ENCODE results near the gene KSR2. TPM values are rescaled to one million over a fixed set of nuclear protein-coding genes. Genes with fewer than 3 reads are reported as not detected.
"Not testable (repeated sequence)": the region's sequence is repeated elsewhere in the genome, so short reads cannot be mapped to it uniquely, and the experiment has no call there.

KSR2 gene
- total RNA-seq, 2 experiments from 2014 or later, result 0.14 to 0.16 TPM

DNA sequence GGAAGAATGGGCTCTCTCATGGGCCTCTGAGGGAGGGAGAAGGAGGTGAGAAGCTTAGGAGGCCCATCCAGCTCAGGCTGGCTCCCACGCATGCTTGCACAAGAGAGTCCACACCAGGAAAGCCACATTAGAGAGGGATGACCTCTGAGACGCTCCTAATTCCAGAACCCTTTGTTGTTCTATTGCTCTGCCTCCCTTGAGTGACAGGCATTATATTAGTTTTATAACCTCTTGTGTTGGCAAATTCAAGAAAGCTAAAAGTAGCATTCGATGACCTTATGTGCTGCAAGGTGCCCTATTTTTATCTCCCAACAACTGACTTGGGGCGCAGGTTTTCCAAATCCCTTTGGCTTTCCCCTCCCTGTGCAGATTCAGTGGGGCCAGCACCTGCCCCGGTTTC is 190.1 kb downstream of the KSR2 start:
- CTCF ChIA-PET, result no interaction called here
- POLR2A ChIA-PET, result no interaction called here
- Mint-ChIP-seq H3K36me3 (ENCODE audit: low read depth) (no peaks in the 10 kb centered on the region), H3K4me1 (no peaks in the 10 kb centered on the region), H3K9me3 (ENCODE audit: low read depth) (no peaks in the 10 kb centered on the region), H3K27me3 (peaks cover 6% of the 10 kb centered on the region), H3K27ac (no peak overlapping the region), H3K4me3 (no peak overlapping the region)
- DNase-seq (no peak), ATAC-seq (no peak)
- intact Hi-C loops (cut with DNase I, micrococcal nuclease), result no loop called here

DNA sequence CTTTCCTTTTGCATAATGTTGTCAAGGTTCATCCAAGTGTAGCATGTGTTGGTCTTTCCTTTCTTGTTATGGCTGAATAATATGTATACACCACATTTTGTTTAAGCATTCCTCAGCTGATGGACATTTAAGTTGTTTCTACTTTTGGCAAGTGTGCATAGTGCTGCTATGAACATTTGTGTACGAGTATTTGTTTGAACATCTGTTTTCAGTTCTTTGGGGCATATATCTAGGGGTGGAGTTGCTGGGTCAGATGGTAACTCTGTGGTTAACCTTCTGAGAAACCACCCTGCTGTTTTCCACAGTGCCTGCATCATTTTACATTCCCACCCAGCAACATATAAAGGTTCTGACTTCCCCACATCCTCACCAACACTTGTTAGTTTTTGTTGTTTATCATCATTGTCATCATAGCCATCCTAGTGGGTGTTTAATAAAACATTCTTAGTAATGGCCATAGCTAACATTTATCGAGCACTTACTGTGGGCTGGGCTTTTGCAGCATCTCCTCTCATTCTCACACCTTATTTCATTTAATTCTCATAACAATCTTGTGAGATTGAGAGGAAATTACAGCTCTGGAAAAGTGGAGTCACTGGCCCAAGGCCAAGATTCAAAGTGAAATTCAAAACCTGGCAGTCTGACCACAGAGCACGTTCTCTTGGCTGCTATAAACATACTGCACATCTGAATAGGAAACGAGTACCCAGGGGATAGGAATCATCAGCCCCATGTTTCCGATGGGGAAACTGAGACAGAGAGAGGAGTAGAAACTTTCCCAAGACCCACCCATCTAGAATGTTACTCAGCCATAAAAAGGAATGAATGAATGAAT is 193.6 kb downstream of the KSR2 start:
- Mint-ChIP-seq H3K4me3 (no peak overlapping the region), H3K27ac (no peak overlapping the region), H3K36me3 (ENCODE audit: low read depth) (no peaks in the 10 kb centered on the region), H3K4me1 (no peaks in the 10 kb centered on the region), H3K9me3 (ENCODE audit: low read depth) (no peaks in the 10 kb centered on the region), H3K27me3 (peaks cover 6% of the 10 kb centered on the region)
- ChIA-PET CTCF (no interaction called here), POLR2A (no interaction called here)
- no peak for ATAC-seq
- peak; percentile 8 for DNase-seq
- intact Hi-C loops (cut with DNase I, micrococcal nuclease), result no loop called here

DNA sequence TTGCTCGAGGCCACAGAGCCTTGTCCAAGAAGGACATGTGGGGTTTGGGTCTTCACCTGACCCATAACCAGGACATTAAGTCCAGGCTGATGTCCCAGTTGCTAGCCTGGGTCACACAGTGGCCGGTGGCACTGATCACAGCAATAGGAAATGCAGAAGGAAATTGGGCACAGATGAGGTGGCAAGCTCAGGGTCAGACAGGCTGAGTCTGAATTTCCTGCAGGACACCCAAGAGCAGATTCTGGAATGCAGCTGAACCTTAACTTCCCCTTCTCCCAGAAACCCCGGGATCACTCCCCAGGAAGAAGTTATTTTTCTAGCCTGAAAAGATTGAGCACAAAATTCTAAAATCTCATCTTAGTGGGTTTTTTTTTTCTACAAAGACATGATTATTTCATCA is 199.9 kb downstream of the KSR2 start:
- intact Hi-C loops (cut with DNase I, micrococcal nuclease), result no loop called here
- H3K9me3 Mint-ChIP-seq (ENCODE audit: low read depth), result peaks cover 12% of the 10 kb centered on the region
- no peak overlapping the region for H3K4me3 Mint-ChIP-seq
- ChIA-PET CTCF (no interaction called here), POLR2A (no interaction called here)
- no peak for DNase-seq
- H3K27ac Mint-ChIP-seq, result no peak overlapping the region
- H3K4me1 Mint-ChIP-seq, result no peaks in the 10 kb centered on the region
- no peaks in the 10 kb centered on the region for H3K36me3 Mint-ChIP-seq (ENCODE audit: low read depth)
- no peak for ATAC-seq
- no peaks in the 10 kb centered on the region for H3K27me3 Mint-ChIP-seq

DNA sequence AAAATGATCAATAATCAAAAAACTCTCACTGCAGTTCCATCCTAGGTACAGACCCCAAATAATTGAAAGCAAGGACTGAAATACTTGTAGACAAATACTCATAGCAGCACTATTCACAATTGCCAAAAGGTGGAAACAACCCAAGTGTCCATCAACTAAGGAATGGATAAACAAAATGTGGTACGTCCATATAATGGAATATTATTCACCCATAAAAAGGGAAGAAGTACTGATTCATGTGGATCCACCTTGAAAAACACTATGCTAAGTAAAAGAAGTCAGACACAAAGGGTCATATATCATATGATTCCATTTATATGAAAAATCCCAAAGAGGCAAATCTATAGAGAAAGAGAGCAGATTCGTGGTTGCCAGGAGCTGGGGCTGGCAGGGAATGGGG is 202.8 kb downstream of the KSR2 start:
- intact Hi-C loops (cut with DNase I, micrococcal nuclease), result no loop called here
- H3K27me3 Mint-ChIP-seq, result peaks cover 2% of the 10 kb centered on the region
- ChIA-PET POLR2A (no interaction called here), CTCF (interaction anchor here (1.9 kb wide), 1 partner anchor 91 kb away, joined by 4 read pairs; no protein-coding TSS in a partner anchor)
- H3K36me3 Mint-ChIP-seq (ENCODE audit: low read depth), result no peaks in the 10 kb centered on the region
- ATAC-seq, result no peak
- no peak for DNase-seq
- H3K4me3 Mint-ChIP-seq, result no peak overlapping the region
- H3K9me3 Mint-ChIP-seq (ENCODE audit: low read depth), result peaks cover 14% of the 10 kb centered on the region
- no peaks in the 10 kb centered on the region for H3K4me1 Mint-ChIP-seq
- H3K27ac Mint-ChIP-seq, result no peak overlapping the region

DNA sequence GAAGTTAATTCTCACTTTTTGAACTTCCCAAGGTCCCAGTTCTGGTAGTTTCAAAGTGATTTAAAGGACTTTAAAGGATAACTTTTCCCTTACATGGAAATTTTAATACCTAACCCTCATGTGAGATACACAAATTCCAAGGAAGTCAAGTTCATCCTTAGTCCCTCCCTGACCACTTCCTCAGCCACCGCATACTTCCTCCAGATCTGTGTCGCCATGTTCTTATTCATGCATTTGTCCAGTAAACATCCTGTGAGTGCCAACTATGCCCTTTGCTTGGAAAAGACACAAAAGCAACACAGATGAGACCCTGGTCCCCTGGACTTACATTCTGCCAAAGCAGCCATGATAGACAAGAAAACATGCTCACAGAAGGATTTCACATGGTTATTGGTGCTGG is 206.6 kb downstream of the KSR2 start:
- Mint-ChIP-seq H3K4me1 (no peaks in the 10 kb centered on the region), H3K4me3 (no peak overlapping the region), H3K9me3 (ENCODE audit: low read depth) (peaks cover 14% of the 10 kb centered on the region), H3K27ac (no peak overlapping the region), H3K27me3 (peaks cover 2% of the 10 kb centered on the region), H3K36me3 (ENCODE audit: low read depth) (no peaks in the 10 kb centered on the region)
- CTCF ChIA-PET, result no interaction called here
- DNase-seq, result no peak
- intact Hi-C loops (cut with DNase I, micrococcal nuclease), result no loop called here
- ATAC-seq, result no peak
- POLR2A ChIA-PET, result no interaction called here

DNA sequence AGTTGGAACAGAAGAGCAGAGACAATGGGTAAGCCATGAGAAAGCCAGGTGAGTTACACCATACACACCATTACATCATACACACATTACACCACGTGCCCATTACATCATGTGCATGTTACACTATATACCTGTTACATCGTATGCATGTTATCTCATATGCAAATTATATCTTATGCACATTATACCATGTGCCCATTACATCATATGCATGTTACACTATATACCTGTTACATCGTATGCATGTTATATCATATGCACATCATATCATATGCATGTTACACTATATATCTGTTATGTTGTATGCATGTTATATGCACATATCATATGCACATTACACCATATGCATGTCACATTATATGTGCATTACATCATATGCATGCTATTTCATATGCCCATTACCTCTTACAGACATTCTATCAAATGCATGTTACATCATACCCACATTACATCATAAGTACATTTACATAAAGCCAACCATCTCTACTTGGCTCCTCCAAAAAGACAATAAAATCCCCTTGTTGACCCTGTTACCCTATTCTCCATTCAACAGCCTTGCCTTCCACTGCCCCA is 207.2 kb downstream of the KSR2 start:
- intact Hi-C loops (cut with DNase I, micrococcal nuclease), result no loop called here
- peaks cover 2% of the 10 kb centered on the region for H3K27me3 Mint-ChIP-seq
- CTCF ChIA-PET, result no interaction called here
- peaks cover 14% of the 10 kb centered on the region for H3K9me3 Mint-ChIP-seq (ENCODE audit: low read depth)
- H3K4me3 Mint-ChIP-seq, result no peak overlapping the region
- POLR2A ChIA-PET, result no interaction called here
- no peaks in the 10 kb centered on the region for H3K36me3 Mint-ChIP-seq (ENCODE audit: low read depth)
- ATAC-seq (no peak), DNase-seq (no peak)
- H3K27ac Mint-ChIP-seq, result no peak overlapping the region
- H3K4me1 Mint-ChIP-seq, result no peaks in the 10 kb centered on the region

DNA sequence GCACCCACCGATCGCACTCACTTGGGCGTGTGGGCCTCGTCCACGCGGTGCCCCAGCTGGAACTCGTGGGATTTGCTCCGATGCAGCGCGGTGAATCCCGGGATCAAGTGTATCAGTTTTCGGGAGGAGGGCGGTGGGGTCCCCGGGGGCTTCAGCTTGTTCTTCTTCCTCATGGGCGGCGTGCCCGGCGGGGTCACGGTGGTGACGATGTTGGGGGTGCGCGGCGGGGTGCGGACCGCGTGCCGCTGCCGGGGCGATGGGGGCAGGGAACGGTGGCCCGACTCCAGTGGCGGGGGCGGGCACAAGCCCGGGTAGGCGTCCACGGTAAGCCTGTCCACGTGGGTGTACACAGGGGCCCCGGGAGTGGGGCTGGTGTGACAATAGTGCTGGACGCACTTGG is 207.8 kb downstream of the KSR2 start:
- Mint-ChIP-seq H3K4me1 (no peaks in the 10 kb centered on the region), H3K4me3 (no peak overlapping the region), H3K27ac (no peak overlapping the region), H3K27me3 (peaks cover 2% of the 10 kb centered on the region), H3K36me3 (ENCODE audit: low read depth) (no peaks in the 10 kb centered on the region), H3K9me3 (ENCODE audit: low read depth) (peaks cover 8% of the 10 kb centered on the region)
- ChIA-PET POLR2A (interaction anchor here (0.7 kb wide), 1 partner anchor 372 kb away, joined by 7 read pairs; no protein-coding TSS in a partner anchor), CTCF (no interaction called here)
- ATAC-seq (no peak), DNase-seq (no peak)
- intact Hi-C loops (cut with DNase I, micrococcal nuclease), result no loop called here

DNA sequence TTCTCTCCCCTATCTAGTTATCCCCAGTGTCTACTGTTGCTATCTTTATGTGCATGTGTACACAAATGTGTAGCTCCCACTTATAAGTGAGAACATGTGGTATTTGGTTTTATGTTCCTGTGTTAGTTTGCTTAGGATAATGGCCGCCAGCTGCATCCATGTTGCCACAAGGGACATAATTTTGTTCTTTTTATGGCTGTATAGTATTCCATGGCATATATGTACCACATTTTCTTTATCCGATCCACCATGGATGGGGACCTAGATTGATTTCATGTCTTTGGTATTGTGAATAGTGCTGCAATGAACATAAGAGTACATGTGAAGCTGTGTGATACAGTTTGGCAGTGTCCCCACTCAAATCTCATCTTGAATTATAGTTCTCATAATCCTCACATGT is 218.1 kb downstream of the KSR2 start:
- POLR2A ChIA-PET, result no interaction called here
- Mint-ChIP-seq H3K4me3 (no peak overlapping the region), H3K9me3 (ENCODE audit: low read depth) (peaks cover 3% of the 10 kb centered on the region), H3K27me3 (no peaks in the 10 kb centered on the region), H3K36me3 (ENCODE audit: low read depth) (no peaks in the 10 kb centered on the region), H3K27ac (no peak overlapping the region), H3K4me1 (no peaks in the 10 kb centered on the region)
- ATAC-seq (no peak), DNase-seq (no peak)
- intact Hi-C loops (cut with DNase I, micrococcal nuclease), result no loop called here
- CTCF ChIA-PET, result no interaction called here

DNA sequence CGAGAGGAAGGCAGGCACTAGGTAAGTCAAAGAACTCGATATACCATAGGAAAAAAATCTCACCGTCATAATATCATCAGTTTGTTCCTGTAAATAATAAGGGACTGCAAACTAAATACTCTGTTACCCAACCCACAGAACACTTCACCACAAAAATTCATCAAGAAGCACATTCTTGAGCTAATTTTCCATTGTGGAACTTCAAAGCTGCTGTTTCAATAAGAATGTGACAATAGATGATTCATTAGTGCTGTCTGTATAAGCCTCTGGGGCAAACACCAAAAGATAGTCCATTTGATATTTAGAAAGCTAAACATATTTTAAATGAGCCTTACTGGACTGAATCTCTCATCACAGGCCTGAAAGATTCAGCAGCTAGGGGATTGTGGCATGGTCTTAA is 219.4 kb downstream of the KSR2 start:
- Mint-ChIP-seq H3K27me3 (no peaks in the 10 kb centered on the region), H3K4me3 (no peak overlapping the region), H3K27ac (no peak overlapping the region), H3K4me1 (no peaks in the 10 kb centered on the region), H3K9me3 (ENCODE audit: low read depth) (peaks cover 4% of the 10 kb centered on the region), H3K36me3 (ENCODE audit: low read depth) (no peaks in the 10 kb centered on the region)
- DNase-seq (no peak), ATAC-seq (no peak)
- ChIA-PET CTCF (no interaction called here), POLR2A (no interaction called here)
- intact Hi-C loops (cut with DNase I, micrococcal nuclease), result no loop called here

DNA sequence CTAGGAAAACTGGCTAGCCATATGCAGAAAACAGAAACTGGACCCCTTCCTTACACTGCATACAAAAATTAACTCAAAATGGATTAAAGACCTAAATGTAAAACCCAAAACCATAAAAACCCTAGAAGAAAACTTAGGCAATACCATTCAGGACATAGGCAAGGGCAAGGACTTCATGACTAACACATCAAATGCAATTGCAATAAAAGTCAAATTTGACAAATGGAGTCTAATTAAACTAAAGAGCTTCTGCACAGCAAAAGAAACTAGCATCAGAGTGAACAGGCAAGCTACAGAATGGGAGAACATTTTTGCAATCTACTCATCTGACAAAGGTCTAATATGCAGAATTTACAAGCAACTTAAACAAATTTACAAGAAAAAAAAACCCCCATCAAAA is 222.4 kb downstream of the KSR2 start:
- CTCF ChIA-PET; H3K4me1 Mint-ChIP-seq; intact Hi-C loops (cut with DNase I, micrococcal nuclease); POLR2A ChIA-PET; H3K27ac Mint-ChIP-seq; DNase-seq; H3K27me3 Mint-ChIP-seq; H3K9me3 Mint-ChIP-seq (ENCODE audit: low read depth); H3K4me3 Mint-ChIP-seq; ATAC-seq; H3K36me3 Mint-ChIP-seq (ENCODE audit: low read depth): not testable (repeated sequence)

DNA sequence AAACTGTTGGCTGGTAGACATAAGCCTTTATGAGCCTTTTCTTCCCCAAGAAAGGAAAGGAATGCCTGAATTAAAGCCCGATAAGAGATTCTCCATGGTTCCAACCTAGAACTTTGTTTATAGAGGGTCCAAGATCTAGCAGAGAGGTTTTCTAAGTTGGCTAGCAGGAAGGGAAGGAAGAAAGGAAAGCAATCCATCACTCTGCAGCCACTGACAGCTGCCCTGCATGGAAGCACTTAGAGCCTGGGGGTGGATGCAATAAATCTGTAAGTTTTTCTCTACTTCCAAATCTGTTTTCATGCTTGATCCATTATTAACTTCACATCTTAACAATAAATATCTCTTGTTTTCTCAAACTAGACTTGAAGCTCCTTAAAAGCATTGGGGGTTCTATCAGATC is 224.4 kb downstream of the KSR2 start:
- CTCF ChIA-PET, result no interaction called here
- H3K9me3 Mint-ChIP-seq (ENCODE audit: low read depth), result peaks cover 4% of the 10 kb centered on the region
- POLR2A ChIA-PET, result no interaction called here
- no peak overlapping the region for H3K4me3 Mint-ChIP-seq
- ATAC-seq (no peak), DNase-seq (no peak)
- no peak overlapping the region for H3K27ac Mint-ChIP-seq
- intact Hi-C loops (cut with DNase I, micrococcal nuclease), result no loop called here
- H3K27me3 Mint-ChIP-seq, result peaks cover 2% of the 10 kb centered on the region
- no peaks in the 10 kb centered on the region for H3K4me1 Mint-ChIP-seq
- H3K36me3 Mint-ChIP-seq (ENCODE audit: low read depth), result no peaks in the 10 kb centered on the region

DNA sequence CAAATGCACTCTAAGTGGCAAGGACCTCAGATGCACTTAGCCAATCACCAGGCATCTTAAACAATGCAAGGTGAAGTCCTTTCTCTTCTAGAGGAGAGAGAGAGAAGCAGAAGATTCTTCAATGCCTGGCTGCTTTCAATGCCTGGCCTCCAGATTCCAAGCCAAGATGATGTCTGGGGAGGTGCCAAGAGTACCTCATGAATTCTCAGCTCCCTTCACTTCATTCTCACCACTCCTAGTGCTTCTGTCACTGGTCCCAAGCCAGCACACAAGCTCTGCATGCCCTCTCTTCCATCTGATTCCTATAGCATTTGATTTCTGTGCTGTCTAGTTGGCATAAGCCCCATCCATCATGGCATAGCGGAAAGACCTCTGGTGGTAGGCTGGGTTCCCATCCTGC is 225.0 kb downstream of the KSR2 start:
- DNase-seq, result no peak
- no peaks in the 10 kb centered on the region for H3K4me1 Mint-ChIP-seq
- no peaks in the 10 kb centered on the region for H3K36me3 Mint-ChIP-seq (ENCODE audit: low read depth)
- intact Hi-C loops (cut with DNase I, micrococcal nuclease), result no loop called here
- POLR2A ChIA-PET, result no interaction called here
- ATAC-seq, result no peak
- H3K27ac Mint-ChIP-seq, result no peak overlapping the region
- peaks cover 2% of the 10 kb centered on the region for H3K27me3 Mint-ChIP-seq
- H3K9me3 Mint-ChIP-seq (ENCODE audit: low read depth), result peaks cover 4% of the 10 kb centered on the region
- CTCF ChIA-PET, result no interaction called here
- H3K4me3 Mint-ChIP-seq, result no peak overlapping the region
